Measurements from ENCODE around the gene ABCC5.

- TF ChIP-seq CTCF (conservative IDR thresholded peaks at IDR 0.05) (no peak), EZH2 (IDR thresholded peaks at IDR 0.05; ENCODE audit: low read depth) (no peak)
Measured at GRCh38 chr3:184005941-184006507, 11.7 kb downstream of the ABCC5 start.

All from PC-9 (cell line).